Measurements from ENCODE around the gene ECHDC1. TPM values are rescaled to one million over a fixed set of nuclear protein-coding genes. Genes with fewer than 3 reads are reported as not detected.

ECHDC1 gene
- total RNA-seq, 1 donor from 2014 or later: 59.7 TPM

GRCh38 chr6:127300411-127300810 is 43.0 kb downstream of the ECHDC1 start:
- Mint-ChIP-seq H3K27me3 (no peaks in the 10 kb centered on the region), H3K4me1 (peaks cover 13% of the 10 kb centered on the region), H3K27ac (no peak overlapping the region), H3K36me3 (ENCODE audit: low read depth) (peaks cover 38% of the 10 kb centered on the region), H3K9me3 (no peaks in the 10 kb centered on the region), H3K4me3 (no peak overlapping the region)
- ATAC-seq (ENCODE audit: low read depth): no peak
- no peak for TF ChIP-seq CTCF (IDR thresholded peaks at IDR 0.05)
- CTCF ChIA-PET: interaction anchor here (7.4 kb wide), 1 partner anchor 120 kb away, joined by 60 read pairs; no protein-coding TSS in a partner anchor
- no peak for DNase-seq
- intact Hi-C loops (cut with micrococcal nuclease): loop anchor here (5.0 kb wide), 1 partner anchor 33 kb away; the partner anchor contains the start of gene RNF146
- POLR2A ChIA-PET: interaction anchor here (2.0 kb wide), 1 partner anchor 34 kb away, joined by 4 read pairs; the partner anchor contains the start of gene RNF146

GRCh38 chr6:127299522-127300240 is 43.7 kb downstream of the ECHDC1 start:
- no peak overlapping the region for H3K27ac Mint-ChIP-seq
- TF ChIP-seq CTCF (IDR thresholded peaks at IDR 0.05): no peak
- no peak for DNase-seq
- no peaks in the 10 kb centered on the region for H3K27me3 Mint-ChIP-seq
- POLR2A ChIA-PET: interaction anchor here (1.2 kb wide), 1 partner anchor 33 kb away, joined by 5 read pairs; the partner anchor contains the start of gene RNF146
- CTCF ChIA-PET: interaction anchor here (0.6 to 7.4 kb wide), 3 partner anchors 32 to 343 kb away, joined by 4 to 60 read pairs (median 4); no protein-coding TSS in a partner anchor
- H3K36me3 Mint-ChIP-seq (ENCODE audit: low read depth): peaks cover 35% of the 10 kb centered on the region
- peaks cover 13% of the 10 kb centered on the region for H3K4me1 Mint-ChIP-seq
- intact Hi-C loops (cut with micrococcal nuclease): loop anchor here (5.0 kb wide), 1 partner anchor 32 kb away; the partner anchor contains the start of gene RNF146
- H3K9me3 Mint-ChIP-seq: no peaks in the 10 kb centered on the region
- no peak for ATAC-seq (ENCODE audit: low read depth)
- H3K4me3 Mint-ChIP-seq: no peak overlapping the region

- Mint-ChIP-seq H3K36me3 (ENCODE audit: low read depth) (peaks cover 35% of the 10 kb centered on the region), H3K4me1 (peaks cover 12% of the 10 kb centered on the region), H3K9me3 (no peaks in the 10 kb centered on the region), H3K4me3 (no peak overlapping the region), H3K27me3 (no peaks in the 10 kb centered on the region), H3K27ac (no peak overlapping the region)
- DNase-seq (no peak), ATAC-seq (ENCODE audit: low read depth) (no peak)
- CTCF ChIA-PET: no interaction called here
- POLR2A ChIA-PET: interaction anchor here (1.2 kb wide), 1 partner anchor 32 kb away, joined by 5 read pairs; the partner anchor contains the start of gene RNF146
- TF ChIP-seq CTCF (IDR thresholded peaks at IDR 0.05): no peak
- intact Hi-C loops (cut with micrococcal nuclease): no loop called here
Observed at GRCh38 chr6:127298475-127298874, 44.9 kb downstream of the ECHDC1 start.

GRCh38 chr6:127297502-127298070 is 45.8 kb downstream of the ECHDC1 start:
- Mint-ChIP-seq H3K36me3 (ENCODE audit: low read depth) (peaks cover 37% of the 10 kb centered on the region), H3K27me3 (no peaks in the 10 kb centered on the region), H3K27ac (no peak overlapping the region), H3K4me1 (peaks cover 10% of the 10 kb centered on the region), H3K4me3 (no peak overlapping the region), H3K9me3 (no peaks in the 10 kb centered on the region)
- POLR2A ChIA-PET: no interaction called here
- CTCF ChIA-PET: interaction anchor here (1.0 to 1.2 kb wide), 2 partner anchors 31 to 219 kb away, joined by 3 read pairs; partner anchors contain the start of gene RNF146
- DNase-seq: no peak
- ATAC-seq (ENCODE audit: low read depth): no peak
- intact Hi-C loops (cut with micrococcal nuclease): no loop called here
- TF ChIP-seq CTCF (IDR thresholded peaks at IDR 0.05): no peak

GRCh38 chr6:127291495-127291894 is 51.9 kb downstream of the ECHDC1 start:
- peaks cover 25% of the 10 kb centered on the region for H3K4me1 Mint-ChIP-seq
- peak overlapping the region; percentile 79 for H3K27ac Mint-ChIP-seq
- no peak for TF ChIP-seq CTCF (IDR thresholded peaks at IDR 0.05)
- peaks cover 58% of the 10 kb centered on the region for H3K36me3 Mint-ChIP-seq (ENCODE audit: low read depth)
- peak overlapping the region; percentile 64 for H3K4me3 Mint-ChIP-seq
- no peaks in the 10 kb centered on the region for H3K9me3 Mint-ChIP-seq
- intact Hi-C loops (cut with micrococcal nuclease): loop anchor here (1.0 to 2.0 kb wide), 3 partner anchors 11 to 25 kb away; partner anchors contain the start of gene RNF146
- ATAC-seq (ENCODE audit: low read depth) (peak; percentile 84), DNase-seq (no peak)
- CTCF ChIA-PET: interaction anchor here (0.6 to 2.7 kb wide), 9 partner anchors 10 to 1295 kb away, joined by 3 to 11 read pairs (median 3); partner anchors contain the start of gene RNF146
- POLR2A ChIA-PET: interaction anchor here (1.5 kb wide), 1 partner anchor 24 kb away, joined by 18 read pairs; the partner anchor contains the start of gene RNF146
- no peaks in the 10 kb centered on the region for H3K27me3 Mint-ChIP-seq
